Endothelial cell of umbilical vein (primary cell): ENCODE data around the gene HHLA2. TPM values are rescaled to one million over a fixed set of nuclear protein-coding genes. Genes with fewer than 3 reads are reported as not detected.

ENCODE experiments used
- BruUV-seq: library from RNA; stranded (reverse); fragments of 400-500 nt; replicated peaks from 2 replicates; lab custom pipeline; 2021; lab: Mats Ljungman, UMichigan
- CTCF ChIA-PET: fragments of 300-600, 350-600 bp; sonication (Branson Sonifier 250); formaldehyde crosslinking; loops from one replicate; lab custom pipeline; 2021; ENCODE audit warnings: antibody characterized with exemption, inconsistent platforms; lab: Charles Lee
- POLR2A ChIA-PET: fragments of 300-600, 350-600 bp; sonication (Branson Sonifier 250); formaldehyde crosslinking; loops from one replicate; lab custom pipeline; 2021; ENCODE audit warnings: antibody characterized with exemption, inconsistent platforms; lab: Charles Lee
- DNase-seq: peaks from one replicate; pipeline ENCODE4 v3.0.0-alpha.2; 2011; ENCODE audit warnings: low read depth, low spot score
- FAIRE-seq: peaks from 2 replicates; lab custom pipeline; 2011; peaks lifted over from hg19 to GRCh38; lab: Jason Lieb, UNC
- H2AFZ ChIP-seq: 2 replicates; pipeline ENCODE4 v1.6.0; 2012; ENCODE audit warnings: low read depth, low read length, control low read depth, inconsistent platforms
- H3K27ac ChIP-seq: 2 replicates; pipeline ENCODE4 v1.5.1; 2011; ENCODE audit warnings: low read depth, mild to moderate bottlenecking, control low read depth, low read length, moderate library complexity; ENCODE audit not compliant: insufficient read depth
- H3K27me3 ChIP-seq, 2 experiments: 2 replicates each; pipeline versions ENCODE4 v1.6.0 to v1.6.1; 2011; ENCODE audit warnings: low read length in 2 of 2, mixed read lengths in 1 of 2; ENCODE audit not compliant: control insufficient read depth in 2 of 2, insufficient read depth in 2 of 2
- H3K36me3 ChIP-seq, 2 experiments: 2 replicates in 1 of 2; 3 replicates in 1 of 2; pipeline ENCODE4 v1.5.1; 2011; ENCODE audit warnings: low read length in 2 of 2, mild to moderate bottlenecking in 1 of 2, moderate library complexity in 1 of 2; ENCODE audit not compliant: control insufficient read depth in 2 of 2, insufficient read depth in 2 of 2; ENCODE audit errors: extremely low read depth in 1 of 2
- H3K4me1 ChIP-seq: 3 replicates; pipeline ENCODE4 v1.5.1; 2011; ENCODE audit warnings: mild to moderate bottlenecking, low read length; ENCODE audit not compliant: control insufficient read depth, insufficient read depth; ENCODE audit errors: extremely low read depth
- H3K4me2 ChIP-seq: 2 replicates; pipeline ENCODE4 v1.6.1; 2011; ENCODE audit warnings: low read length, control low read depth, mixed read lengths; ENCODE audit not compliant: insufficient read depth
- H3K4me3 ChIP-seq, 3 experiments: fragments of 200-600 bp in 1 of 3; sonication (generic), shearing (Covaris generic) in 1 of 3; replicated peaks in 1 of 3; 2 replicates each; pipeline ENCODE4 v1.5.1; 2011 to 2016; ENCODE audit warnings: control low read depth in 3 of 3, low read length in 3 of 3, mild to moderate bottlenecking in 2 of 3, inconsistent platforms in 1 of 3, low read depth in 1 of 3, moderate library complexity in 1 of 3; ENCODE audit not compliant: insufficient read depth in 1 of 3
- H3K79me2 ChIP-seq: 2 replicates; pipeline ENCODE4 v1.6.0; 2012; ENCODE audit warnings: low read length, inconsistent platforms; ENCODE audit not compliant: control insufficient read depth, insufficient read depth
- H3K9ac ChIP-seq: replicated peaks from 2 replicates; pipeline ENCODE3; 2011; ENCODE audit warnings: low read length, control low read depth; ENCODE audit not compliant: insufficient read depth; ENCODE audit errors: extremely low read depth
- H3K9me1 ChIP-seq: replicated peaks from 3 replicates; pipeline ENCODE4 v1.6.0; 2011; ENCODE audit warnings: mild to moderate bottlenecking, low read length; ENCODE audit not compliant: control insufficient read depth, insufficient read depth; ENCODE audit errors: extremely low read depth
- H3K9me3 ChIP-seq: replicated peaks from 2 replicates; pipeline ENCODE4 v1.5.1; 2012; ENCODE audit warnings: low read length, inconsistent platforms; ENCODE audit not compliant: control insufficient read depth, insufficient read depth
- H4K20me1 ChIP-seq: replicated peaks from 2 replicates; pipeline ENCODE3; 2011; ENCODE audit warnings: mild to moderate bottlenecking, low read length; ENCODE audit not compliant: control insufficient read depth, insufficient read depth; ENCODE audit errors: extremely low read depth
- CTCF ChIP-seq, 2 donors: IDR thresholded peaks; 1 replicate in 1 of 2; 2 replicates in 1 of 2; pipeline ENCODE4 v1.5.1; 2011; ENCODE audit warnings: low read length in 2 of 2, mild to moderate bottlenecking in 2 of 2, moderate library complexity in 2 of 2, control low read depth in 1 of 2, inconsistent platforms in 1 of 2, low read depth in 1 of 2; ENCODE audit not compliant: insufficient read depth in 1 of 2; ENCODE audit errors: extremely low read depth in 1 of 2
- EZH2 ChIP-seq: IDR thresholded peaks from 2 replicates; pipeline ENCODE4 v1.6.1; 2012; ENCODE audit warnings: borderline replicate concordance, low read depth, mild to moderate bottlenecking, moderate library complexity, low read length, inconsistent platforms; ENCODE audit not compliant: severe bottlenecking
- FOS ChIP-seq: IDR thresholded peaks from 2 replicates; pipeline ENCODE4 v1.6.1; 2011; ENCODE audit warnings: mild to moderate bottlenecking, low read length, moderate library complexity, borderline replicate concordance; ENCODE audit not compliant: insufficient read depth
- GATA2 ChIP-seq: IDR thresholded peaks from 2 replicates; pipeline ENCODE4 v1.7.0; 2011; ENCODE audit warnings: low read depth, mild to moderate bottlenecking, moderate library complexity, mixed read lengths, low read length; ENCODE audit not compliant: insufficient read length, insufficient read depth
- JUN ChIP-seq: IDR thresholded peaks from 2 replicates; pipeline ENCODE4 v1.6.1; 2011; ENCODE audit warnings: borderline replicate concordance, low read depth; ENCODE audit not compliant: insufficient read length, insufficient read depth
- MAX ChIP-seq: IDR thresholded peaks from 2 replicates; pipeline ENCODE4 v1.6.1; 2011; ENCODE audit not compliant: insufficient read depth, insufficient read length
- MYC ChIP-seq: IDR thresholded peaks from one replicate; pipeline ENCODE4 v1.6.1; 2011; ENCODE audit warnings: mild to moderate bottlenecking, low read depth, low read length
- POLR2A ChIP-seq: IDR thresholded peaks from 2 replicates; pipeline ENCODE4 v1.6.1; 2012; ENCODE audit warnings: low read depth, mild to moderate bottlenecking, control low read depth, low read length
- POLR2AphosphoS5 ChIP-seq: IDR thresholded peaks from 2 replicates; pipeline ENCODE4 v1.6.1; 2012; ENCODE audit warnings: low read depth, mild to moderate bottlenecking, control low read depth, low read length, moderate library complexity; ENCODE audit not compliant: insufficient read depth
- dilution Hi-C: fragments of 300-500 bp; cut with MboI; formaldehyde crosslinking; loops from one replicate; pipeline ENCODE4 v1.15.0; 2019; ENCODE audit warnings: low sequenced_read_pairs; ENCODE audit not compliant: extremely low pct_ligation_motif_present
- intact Hi-C: fragments of 100-400 bp; cut with micrococcal nuclease; formaldehyde crosslinking; loops from one replicate; pipeline ENCODE4 v1.10.0; 2022
- polyA plus RNA-seq, 4 experiments: library from polyadenylated mRNA; depleted of rRNA in 3 of 4; stranded (reverse) in 3 of 4; unstranded in 1 of 4; fragments of >200 nt; gene quantifications; 2 replicates each; pipeline versions ENCODE4 v1.2.1 to v1.2.3, GENCODE V29; 2011 to 2012; ENCODE audit warnings: missing spikeins in 1 of 4
- total RNA-seq: library from RNA; stranded (reverse); gene quantifications from 2 replicates; pipeline ENCODE4 v1.2.3, GENCODE V29; 2021

HHLA2 gene
- total and polyA plus RNA-seq, 2 donors (not counting 3 experiments of a cell fraction or from before 2014, with no cell fraction given) = not detected

- ChIA-PET CTCF (interaction anchor here (1.4 kb wide), 1 partner anchor 84 kb away, joined by 4 read pairs; no protein-coding TSS in a partner anchor), POLR2A (no interaction called here)
- no peak for FAIRE-seq
These were observed 97.7 kb downstream of the HHLA2 start for GRCh38 chr3:108394016-108394415.

GRCh38 chr3:108394563-108394962, 98.2 kb downstream of the HHLA2 start:
- Histone ChIP-seq H3K27ac (no peak overlapping the region), H3K4me2 (no peak overlapping the region), H2AFZ (no peak overlapping the region), H3K9me3 (no peaks in the 10 kb centered on the region), H3K4me1 (no peaks in the 10 kb centered on the region), H3K9ac (no peak overlapping the region), H3K4me3 (no peak overlapping the region), H3K9me1 (no peaks in the 10 kb centered on the region), H3K79me2 (no peaks in the 10 kb centered on the region), H4K20me1 (no peaks in the 10 kb centered on the region), H3K27me3 (peaks cover 0 to 10% of the 10 kb centered on the region in 2 experiments), H3K36me3 (no peaks in the 10 kb centered on the region)
- ChIA-PET CTCF (no interaction called here), POLR2A (no interaction called here)
- DNase-seq (no peak), FAIRE-seq (no peak)
- dilution Hi-C loops = no loop called here
- TF ChIP-seq MAX (no peak), MYC (no peak), GATA2 (no peak), POLR2AphosphoS5 (no peak), POLR2A (no peak), JUN (no peak), EZH2 (no peak), FOS (no peak), CTCF (IDR thresholded peaks at IDR 0.05; ENCODE audit: extremely low read depth in 1 of 2, insufficient read depth in 1 of 2, low read depth in 1 of 2, low read length in 2 of 2) (no peak)
- intact Hi-C loops = no loop called here
- BruUV-seq = no TSS peak

More at GRCh38 chr3:108394016-108394415, 97.7 kb downstream of the HHLA2 start:
- Histone ChIP-seq H3K9ac (no peak overlapping the region), H4K20me1 (no peaks in the 10 kb centered on the region), H3K9me1 (no peaks in the 10 kb centered on the region), H3K4me3 (no peak overlapping the region), H3K79me2 (no peaks in the 10 kb centered on the region), H3K9me3 (no peaks in the 10 kb centered on the region), H3K4me1 (no peaks in the 10 kb centered on the region), H3K27ac (no peak overlapping the region), H3K27me3 (peaks cover 0 to 10% of the 10 kb centered on the region in 2 experiments), H3K36me3 (no peaks in the 10 kb centered on the region), H2AFZ (no peak overlapping the region), H3K4me2 (no peak overlapping the region)
- dilution Hi-C loops (no loop called here), intact Hi-C loops (no loop called here)
- BruUV-seq = no TSS peak
- no peak for DNase-seq
- TF ChIP-seq GATA2 = no peak
